Liver (tissue), 9 donors: Measurements from ENCODE around the gene TANGO2. TPM values are rescaled to one million over a fixed set of nuclear protein-coding genes. Genes with fewer than 3 reads are reported as not detected.

Source experiments
- DNase-seq: peaks from one replicate; pipeline ENCODE4 v3.0.0-alpha.2; 2017; ENCODE audit warnings: low spot score
- H3K27ac ChIP-seq, 2 donors: one replicate each; pipeline ENCODE4 v1.7.0; 2013; ENCODE audit warnings: inconsistent platforms in 2 of 2, low read length in 2 of 2, control low read depth in 1 of 2, low read depth in 1 of 2, mild to moderate bottlenecking in 1 of 2
- H3K27me3 ChIP-seq, 4 donors: one replicate each; pipeline versions ENCODE4 v1.6.1 to v1.7.0; 2013; ENCODE audit warnings: low read length in 3 of 4, inconsistent platforms in 1 of 4, mild to moderate bottlenecking in 1 of 4, moderate library complexity in 1 of 4; ENCODE audit not compliant: control insufficient read depth in 4 of 4, insufficient read depth in 4 of 4
- H3K36me3 ChIP-seq, 4 donors: one replicate each; pipeline versions ENCODE4 v1.6.1 to v1.7.0; 2013; ENCODE audit warnings: low read length in 3 of 4, mild to moderate bottlenecking in 3 of 4, low read depth in 1 of 4, moderate library complexity in 1 of 4; ENCODE audit not compliant: control insufficient read depth in 4 of 4, insufficient read depth in 3 of 4
- H3K4me1 ChIP-seq, 4 donors: one replicate each; pipeline versions ENCODE4 v1.6.1 to v1.7.0; 2013; ENCODE audit warnings: low read length in 3 of 4, mild to moderate bottlenecking in 3 of 4, moderate library complexity in 1 of 4; ENCODE audit not compliant: control insufficient read depth in 4 of 4, insufficient read depth in 4 of 4
- H3K4me3 ChIP-seq, 3 donors: one replicate each; pipeline versions ENCODE4 v1.6.1 to v1.7.0; 2013; ENCODE audit warnings: low read length in 3 of 3, control low read depth in 1 of 3, low read depth in 1 of 3, mild to moderate bottlenecking in 1 of 3
- H3K9ac ChIP-seq, 2 donors: one replicate each; pipeline ENCODE4 v1.7.0; 2013; ENCODE audit warnings: low read length in 2 of 2, mild to moderate bottlenecking in 2 of 2, moderate library complexity in 2 of 2, control low read depth in 1 of 2, low read depth in 1 of 2
- H3K9me3 ChIP-seq, 4 donors: one replicate each; pipeline versions ENCODE4 v1.6.1 to v1.7.0; 2013; ENCODE audit warnings: low read length in 3 of 4; ENCODE audit not compliant: control insufficient read depth in 4 of 4
- CTCF ChIP-seq: fragments of 150-350 bp; IDR thresholded peaks from 2 replicates; pipeline ENCODE4 v1.5.1; 2017; ENCODE audit warnings: improper control_type of control experiment, low read depth, low read length; ENCODE audit not compliant: missing input control
- FOXA2 ChIP-seq: IDR thresholded peaks from 2 replicates; pipeline ENCODE4 v1.6.1; 2016; ENCODE audit warnings: antibody characterized with exemption
- GABPA ChIP-seq, 2 donors: IDR thresholded peaks in 1 of 2; conservative IDR thresholded peaks in 1 of 2; 2 replicates each; pipeline ENCODE4 v1.6.1; 2016; ENCODE audit warnings: antibody characterized with exemption in 2 of 2, mild to moderate bottlenecking in 1 of 2, moderate library complexity in 1 of 2
- HNF4G ChIP-seq: IDR thresholded peaks from 2 replicates; pipeline ENCODE4 v1.6.1; 2016; ENCODE audit warnings: antibody characterized with exemption
- NR2F2 ChIP-seq: IDR thresholded peaks from 2 replicates; pipeline ENCODE4 v1.6.1; 2016; ENCODE audit warnings: antibody characterized with exemption
- REST ChIP-seq: IDR thresholded peaks from 2 replicates; pipeline ENCODE4 v1.6.1; 2016; ENCODE audit warnings: antibody characterized with exemption, mild to moderate bottlenecking
- RXRA ChIP-seq, 2 donors: IDR thresholded peaks; 2 replicates each; pipeline ENCODE4 v1.6.1; 2017 to 2018; ENCODE audit warnings: antibody characterized with exemption in 2 of 2, mild to moderate bottlenecking in 1 of 2
- YY1 ChIP-seq: IDR thresholded peaks from 2 replicates; pipeline ENCODE4 v1.6.1; 2016; ENCODE audit warnings: antibody characterized with exemption, mild to moderate bottlenecking
- WGBS: extraction: QIAGEN DNeasy Blood & Tissue Kit; methylation state at CpG from one replicate; pipeline ENCODE4 v1.1.7; 2013; 5-methylcytosine and 5-hydroxymethylcytosine counted together
- polyA plus RNA-seq, 2 donors: library from polyadenylated mRNA; stranded (reverse) in 1 of 2; unstranded in 1 of 2; fragments of 200-250 nt in 1 of 2; fragments of >200 nt in 1 of 2; fragmentation: Nextera tagmentation in 1 of 2; extraction: Ambion mirVana in 1 of 2; gene quantifications; one replicate each; pipeline versions ENCODE4 v1.2.1 to v1.2.3, GENCODE V29; 2013 to 2015
- total RNA-seq, 2 donors: library from RNA; depleted of rRNA; stranded (reverse); fragments of >200 nt; gene quantifications; one replicate each; pipeline ENCODE4 v1.2.3, GENCODE V29; 2014
- TF ChIP-seq, protein P1 (sequence below): IDR thresholded peaks from 2 replicates; pipeline ENCODE4 v1.6.1; 2016; ENCODE audit warnings: antibody characterized with exemption
- donor health status: healthy.
- donor health status: healthy.
- donor health status: healthy.
- donor health status: healthy.
- donor health status: healthy.

Gene TANGO2
- total and polyA plus RNA-seq, 4 donors = 10.8 to 153 (median 16.1) TPM

- Histone ChIP-seq H3K27ac (peak overlapping the region; percentile 85 to 91), H3K36me3 (peaks cover 0 to 5% (median 2%) of the 10 kb centered on the region in 4 donors), H3K4me1 (peaks cover 23 to 46% (median 38%) of the 10 kb centered on the region in 4 donors), H3K9me3 (no peaks in the 10 kb centered on the region), H3K4me3 (no peak overlapping the region), H3K27me3 (no peaks in the 10 kb centered on the region), H3K9ac (no peak overlapping the region)
- 93% methylated on average over 50 of the region's 50 CpGs for WGBS
- TF ChIP-seq, protein P1, sequence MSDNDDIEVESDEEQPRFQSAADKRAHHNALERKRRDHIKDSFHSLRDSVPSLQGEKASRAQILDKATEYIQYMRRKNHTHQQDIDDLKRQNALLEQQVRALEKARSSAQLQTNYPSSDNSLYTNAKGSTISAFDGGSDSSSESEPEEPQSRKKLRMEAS = no peak
- TF ChIP-seq RXRA (IDR thresholded peaks at IDR 0.05) (no peak), REST (no peak)
- DNase-seq = no peak
Measured at GRCh38 chr22:19972652-19973550, 48.0 kb upstream of the TANGO2 start.

GRCh38 chr22:19973551-19974267 lies 47.2 kb upstream of the TANGO2 start:
- no peak for TF ChIP-seq FOXA2
- no peak for TF ChIP-seq NR2F2
- TF ChIP-seq YY1 = no peak
- TF ChIP-seq CTCF = no peak
- TF ChIP-seq HNF4G = no peak
- TF ChIP-seq GABPA (IDR thresholded peaks at IDR 0.05 in 1 of 2, conservative IDR thresholded peaks at IDR 0.05 in 1 of 2) = no peak
- no peak for TF ChIP-seq RXRA (IDR thresholded peaks at IDR 0.05)
- Histone ChIP-seq H3K9ac (no peak overlapping the region), H3K27me3 (no peaks in the 10 kb centered on the region), H3K27ac (no peak overlapping the region), H3K36me3 (peaks cover 0 to 12% (median 2%) of the 10 kb centered on the region in 4 donors), H3K4me3 (no peak overlapping the region), H3K4me1 (peaks cover 21 to 38% (median 32%) of the 10 kb centered on the region in 4 donors), H3K9me3 (no peaks in the 10 kb centered on the region)
- no peak for DNase-seq
- WGBS = 96% methylated on average over 46 of the region's 46 CpGs
